ENCODE results near the gene SCN11A. TPM values are rescaled to one million over a fixed set of nuclear protein-coding genes. Genes with fewer than 3 reads are reported as not detected.

Gene SCN11A
- total RNA-seq (2014; rRNA removed; shearing (Covaris generic)) (0.25 TPM in 1 of 2 replicates, not detected in the other), total RNA-seq (2022) (0.13 and 0.22 TPM in 2 replicates), Bru-seq, nascent RNA (percentile 18 among the genes with signal in this experiment), BruChase-seq, experiment 1, labeled RNA remaining after a 6-hour chase (percentile 18 among the genes with signal in this experiment), BruChase-seq, experiment 2, labeled RNA remaining after a 2-hour chase (percentile 25 among the genes with signal in this experiment)
- long read RNA-seq = 0 reads

- no TSS peak for BruUV-seq (replicated peaks)
- no peak for TF ChIP-seq EZH2phosphoT487 (IDR thresholded peaks at IDR 0.05; ENCODE audit: borderline replicate concordance, low read depth, low read length)
- TF ChIP-seq, protein P1, sequence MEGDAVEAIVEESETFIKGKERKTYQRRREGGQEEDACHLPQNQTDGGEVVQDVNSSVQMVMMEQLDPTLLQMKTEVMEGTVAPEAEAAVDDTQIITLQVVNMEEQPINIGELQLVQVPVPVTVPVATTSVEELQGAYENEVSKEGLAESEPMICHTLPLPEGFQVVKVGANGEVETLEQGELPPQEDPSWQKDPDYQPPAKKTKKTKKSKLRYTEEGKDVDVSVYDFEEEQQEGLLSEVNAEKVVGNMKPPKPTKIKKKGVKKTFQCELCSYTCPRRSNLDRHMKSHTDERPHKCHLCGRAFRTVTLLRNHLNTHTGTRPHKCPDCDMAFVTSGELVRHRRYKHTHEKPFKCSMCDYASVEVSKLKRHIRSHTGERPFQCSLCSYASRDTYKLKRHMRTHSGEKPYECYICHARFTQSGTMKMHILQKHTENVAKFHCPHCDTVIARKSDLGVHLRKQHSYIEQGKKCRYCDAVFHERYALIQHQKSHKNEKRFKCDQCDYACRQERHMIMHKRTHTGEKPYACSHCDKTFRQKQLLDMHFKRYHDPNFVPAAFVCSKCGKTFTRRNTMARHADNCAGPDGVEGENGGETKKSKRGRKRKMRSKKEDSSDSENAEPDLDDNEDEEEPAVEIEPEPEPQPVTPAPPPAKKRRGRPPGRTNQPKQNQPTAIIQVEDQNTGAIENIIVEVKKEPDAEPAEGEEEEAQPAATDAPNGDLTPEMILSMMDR (conservative IDR thresholded peaks at IDR 0.05; ENCODE audit: low read length) = no peak
- Histone ChIP-seq H3K4me1 (ENCODE audit: insufficient read depth, low read length, poor library complexity, severe bottlenecking) (peaks cover 21% of the 10 kb centered on the region), H3K9me3 (ENCODE audit: low read length) (no peaks in the 10 kb centered on the region), H3K9me2 (ENCODE audit: insufficient read depth, low read length) (no peaks in the 10 kb centered on the region), H3K4me2 (ENCODE audit: low read length) (peak within 1 kb of the TSS; percentile 77), H3K79me2 (ENCODE audit: insufficient read depth, low read depth, low read length) (peaks cover 20% of the 10 kb centered on the region; the same call in 1 of the 2 replicates), H3K27ac (ENCODE audit: low read depth, low read length, poor library complexity, severe bottlenecking) (peak within 1 kb of the TSS; percentile 58), H4K20me1 (ENCODE audit: insufficient read depth, low read length) (no peaks in the 10 kb centered on the region), H3K4me3 (ENCODE audit: low read depth, low read length, poor library complexity, severe bottlenecking) (peak within 1 kb of the TSS; percentile 87), H2AFZ (ENCODE audit: low read length) (peak within 1 kb of the TSS; percentile 91), H3K36me3 (ENCODE audit: insufficient read depth, low read length) (no peaks in the 10 kb centered on the region)
- intact Hi-C loops (cut with micrococcal nuclease; ENCODE audit: unreplicated experiment) = loop anchor here (10.0 kb wide), 1 partner anchor 333 kb away; the partner anchor contains the start of gene SLC25A38
- CTCF ChIA-PET (ENCODE audit: unreplicated experiment) = no interaction called here
- POLR2A ChIA-PET = interaction anchor here (0.6 to 0.7 kb wide), 2 partner anchors 37 to 164 kb away, joined by 3 to 5 read pairs; no protein-coding TSS in a partner anchor
- DNase-seq (ENCODE audit: low spot score) = peak; percentile 95
Observed at GRCh38 chr3:39051649-39052561, at the start of gene SCN11A, which contains the start of gene WDR48. SCN11A (minus strand) TSS chr3:39051944; CDS start chr3:38950362, 101,582 bp downstream. WDR48 (plus strand) TSS chr3:39052016; CDS start chr3:39052026, 10 bp downstream.

DNA sequence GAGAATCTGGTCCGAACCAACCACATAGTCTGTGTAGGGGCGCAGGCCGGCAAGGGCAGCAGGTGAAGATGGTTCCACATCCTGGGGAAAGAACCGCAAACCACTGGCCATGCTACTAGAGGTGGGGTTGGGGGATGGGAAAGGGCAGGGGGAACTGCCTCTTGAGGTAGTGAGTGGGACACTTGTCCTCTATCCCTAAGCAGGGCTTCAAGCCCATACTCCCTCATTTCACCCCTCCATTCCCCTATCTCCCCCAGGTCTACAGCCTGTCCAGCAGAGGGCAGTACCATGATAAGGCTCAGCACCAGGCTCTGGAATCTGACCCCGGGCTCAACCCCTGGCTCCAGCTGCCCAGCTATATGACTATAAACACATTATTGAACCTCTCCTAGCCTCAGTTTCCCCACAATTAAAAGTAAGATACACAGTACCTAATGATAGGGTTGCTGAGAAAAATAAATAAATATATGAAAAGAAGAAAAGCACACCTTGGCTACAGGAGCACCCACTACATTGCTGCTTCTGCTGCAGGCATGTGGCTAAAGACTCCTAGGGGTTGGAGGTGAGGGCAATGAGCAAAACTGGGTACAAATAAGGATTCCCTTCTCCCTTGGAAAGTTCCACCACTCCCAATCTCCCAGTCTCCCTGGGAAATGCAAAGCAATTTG is 49.4 kb upstream of the SCN11A start:
- peak; percentile 71 for DNase-seq (ENCODE audit: low spot score)
- intact Hi-C loops (cut with micrococcal nuclease; ENCODE audit: unreplicated experiment) = loop anchor here (1.0 to 2.0 kb wide), 2 partner anchors 80 to 187 kb away; no protein-coding TSS in a partner anchor
- ChIA-PET POLR2A (interaction anchor here (0.6 kb wide), 2 partner anchors 91 to 124 kb away, joined by 3 read pairs; partner anchors contain the start of gene XIRP1), CTCF (ENCODE audit: unreplicated experiment) (no interaction called here)
- no peaks in the 10 kb centered on the region for H3K9me2 ChIP-seq (ENCODE audit: insufficient read depth, low read length)
- BruUV-seq (replicated peaks) = no TSS peak
- H3K4me2 ChIP-seq (ENCODE audit: low read length) = no peak overlapping the region
- H3K27ac ChIP-seq (ENCODE audit: low read depth, low read length, poor library complexity, severe bottlenecking) = peak overlapping the region; percentile 9
- peaks cover 45% of the 10 kb centered on the region for H3K4me1 ChIP-seq (ENCODE audit: insufficient read depth, low read length, poor library complexity, severe bottlenecking)
- H4K20me1 ChIP-seq (ENCODE audit: insufficient read depth, low read length) = no peaks in the 10 kb centered on the region
- H3K9me3 ChIP-seq (ENCODE audit: low read length) = no peaks in the 10 kb centered on the region
- H2AFZ ChIP-seq (ENCODE audit: low read length) = no peak overlapping the region
- peaks cover 6% of the 10 kb centered on the region; the same call in 1 of the 2 replicates for H3K79me2 ChIP-seq (ENCODE audit: insufficient read depth, low read depth, low read length)
- H3K36me3 ChIP-seq (ENCODE audit: insufficient read depth, low read length) = peaks cover 60% of the 10 kb centered on the region
- no peak overlapping the region for H3K4me3 ChIP-seq (ENCODE audit: low read depth, low read length, poor library complexity, severe bottlenecking)
- TF ChIP-seq, protein P1 (conservative IDR thresholded peaks at IDR 0.05; ENCODE audit: low read length) = peak; percentile 89
- TF ChIP-seq EZH2phosphoT487 (IDR thresholded peaks at IDR 0.05; ENCODE audit: borderline replicate concordance, low read depth, low read length) = no peak
